CD1c-positive myeloid dendritic cell (primary cell): Measurements from ENCODE around the gene MYOD1.

ENCODE experiments used
- DNase-seq: peaks from one replicate; pipeline ENCODE4 v3.0.0-alpha.2; 2016; ENCODE audit errors: extremely low spot score

MYOD1 gene

GRCh38 chr11:17734986-17735817 is 15.8 kb downstream of the MYOD1 start:
- DNase-seq, result peak; percentile 50

GRCh38 chr11:17735818-17736578 is 16.6 kb downstream of the MYOD1 start:
- DNase-seq, result no peak

GRCh38 chr11:17736579-17736893 is 17.2 kb downstream of the MYOD1 start:
- DNase-seq, result no peak

- no peak for DNase-seq
These were observed 17.8 kb downstream of the MYOD1 start for GRCh38 chr11:17736930-17737817.

- DNase-seq, result no peak
These were observed 19.0 kb downstream of the MYOD1 start for GRCh38 chr11:17738151-17738973.

GRCh38 chr11:17739945-17740338 is 20.6 kb downstream of the MYOD1 start:
- no peak for DNase-seq

- DNase-seq, result no peak
These were observed 21.4 kb downstream of the MYOD1 start for GRCh38 chr11:17740649-17741235.

GRCh38 chr11:17741487-17741886 is 22.1 kb downstream of the MYOD1 start:
- DNase-seq, result no peak

- no peak for DNase-seq
These were observed 22.6 kb downstream of the MYOD1 start for GRCh38 chr11:17742019-17742418.

- no peak for DNase-seq
These were observed 23.8 kb downstream of the MYOD1 start for GRCh38 chr11:17743026-17743807.

GRCh38 chr11:17743808-17744119 is 24.4 kb downstream of the MYOD1 start:
- no peak for DNase-seq

- no peak for DNase-seq
These were observed 25.0 kb downstream of the MYOD1 start for GRCh38 chr11:17744151-17744940.

GRCh38 chr11:17745023-17745772 is 25.8 kb downstream of the MYOD1 start:
- DNase-seq, result no peak

- DNase-seq, result no peak
These were observed 26.7 kb downstream of the MYOD1 start for GRCh38 chr11:17746096-17746495.

GRCh38 chr11:17747131-17747955 is 28.0 kb downstream of the MYOD1 start:
- DNase-seq, result no peak

GRCh38 chr11:17748044-17748443 is 28.7 kb downstream of the MYOD1 start:
- no peak for DNase-seq

- no peak for DNase-seq
These were observed 29.7 kb downstream of the MYOD1 start for GRCh38 chr11:17748761-17749721.
